Stimulated activated naive CD8-positive, alpha-beta T cell treated with anti-CD3 and anti-CD28 coated beads, Interleukin-15, Interleukin-2, amounts not matched to agents 100 U/mL and 50 U/mL, for 24 hours (primary cell): ENCODE results near the gene ZW10.
A peak's percentile ranks its signal among the peaks of the same experiment; 100 is the strongest.

Source experiments
- ATAC-seq: fragments of 150-1000 bp; cut with Tn5 transposase; one replicate; pipeline ENCODE4 v1.10.0; 2021
- DNase-seq: peaks from one replicate; pipeline ENCODE4 v3.0.0; 2021

The ZW10 gene

DNA sequence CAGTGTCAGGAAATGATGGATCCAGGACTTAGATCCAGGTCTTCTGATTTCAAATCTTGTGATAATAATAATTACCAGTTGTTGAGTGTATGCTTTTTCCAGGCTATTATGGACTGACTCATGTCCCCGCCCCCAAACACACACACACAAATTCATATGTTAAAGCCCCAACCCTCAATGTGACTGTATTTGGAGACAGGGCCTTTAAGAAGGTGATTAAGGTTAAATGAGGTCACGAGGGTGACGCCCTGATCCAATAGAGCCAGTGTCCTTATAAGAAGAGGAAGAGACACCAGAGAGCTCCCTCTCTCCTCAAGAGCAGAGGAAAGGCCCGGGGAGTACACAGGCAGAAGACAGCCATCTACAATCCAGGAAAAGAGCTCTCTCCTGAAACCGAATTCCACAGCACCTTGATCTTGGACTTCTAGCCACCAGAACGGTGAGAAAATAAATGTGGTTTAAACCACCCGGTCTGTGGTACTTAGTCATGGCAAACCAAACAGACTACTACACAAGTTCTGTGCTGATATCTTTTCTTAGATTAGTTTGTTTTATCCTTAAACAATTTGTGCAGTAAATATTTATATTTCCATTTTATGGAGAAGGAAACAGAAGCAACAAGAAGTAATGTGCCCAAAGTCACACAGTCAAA, 75.6 kb downstream of the ZW10 start:
- no peak for DNase-seq
- ATAC-seq, result no peak

DNA sequence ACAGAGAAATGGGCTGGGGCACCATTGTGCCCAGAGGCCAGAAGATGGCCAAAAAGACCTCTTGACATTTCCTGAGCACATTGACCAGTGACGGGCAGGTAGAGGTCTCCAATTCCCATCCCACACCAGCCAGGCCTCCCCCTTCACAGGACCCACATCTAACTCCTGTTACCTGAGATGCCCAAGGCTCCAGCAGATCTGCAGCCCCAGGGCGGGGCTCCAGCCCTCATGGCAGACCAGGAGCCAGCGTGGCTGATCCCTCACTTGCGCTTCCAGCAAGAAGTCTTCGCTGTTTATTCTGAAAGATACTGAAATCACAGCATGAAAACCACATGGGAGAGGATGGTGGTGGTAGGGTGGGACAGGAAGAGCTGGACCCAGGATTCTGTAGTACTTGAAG, 76.4 kb downstream of the ZW10 start:
- no peak for DNase-seq
- ATAC-seq, result no peak

DNA sequence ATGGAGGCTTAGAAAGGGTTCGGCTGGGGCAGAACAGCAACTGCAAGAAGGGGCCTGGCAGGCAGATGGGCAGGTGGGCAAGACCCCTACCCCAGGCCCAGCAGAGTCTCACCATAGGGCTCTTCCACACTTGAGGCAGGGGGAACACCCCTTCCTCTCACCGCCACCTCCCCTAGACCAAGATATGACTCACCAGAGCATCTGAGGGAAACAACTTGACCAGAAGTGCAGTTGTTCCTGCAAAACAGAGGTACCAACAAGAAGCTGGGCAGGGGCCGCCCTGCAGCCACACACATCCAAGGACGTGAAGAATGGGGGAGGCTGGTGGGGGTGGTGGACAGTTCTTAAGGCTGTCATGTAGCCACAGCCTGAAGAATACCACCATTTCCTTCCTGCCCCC, 78.3 kb downstream of the ZW10 start:
- ATAC-seq (no peak), DNase-seq (no peak)

DNA sequence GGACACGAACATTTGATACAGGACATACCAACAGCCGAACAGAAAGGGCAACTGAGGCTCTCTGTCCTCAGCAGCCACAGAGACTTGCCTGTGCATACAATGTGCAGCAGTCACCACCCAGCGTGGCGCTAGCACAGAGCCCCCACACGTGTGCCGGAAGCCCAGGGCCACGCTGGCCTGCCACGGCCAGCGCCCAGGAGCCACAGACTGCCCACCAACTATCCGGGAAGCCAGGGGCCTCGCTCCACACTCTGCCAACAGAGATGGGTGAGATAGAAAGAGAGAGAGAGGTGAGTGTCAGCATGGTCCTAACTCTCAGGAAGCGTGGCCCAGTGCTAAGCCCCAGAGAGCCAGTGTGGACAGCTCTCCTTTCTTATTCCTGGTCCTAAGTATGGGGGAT, 79.1 kb downstream of the ZW10 start:
- ATAC-seq (no peak), DNase-seq (no peak)

DNA sequence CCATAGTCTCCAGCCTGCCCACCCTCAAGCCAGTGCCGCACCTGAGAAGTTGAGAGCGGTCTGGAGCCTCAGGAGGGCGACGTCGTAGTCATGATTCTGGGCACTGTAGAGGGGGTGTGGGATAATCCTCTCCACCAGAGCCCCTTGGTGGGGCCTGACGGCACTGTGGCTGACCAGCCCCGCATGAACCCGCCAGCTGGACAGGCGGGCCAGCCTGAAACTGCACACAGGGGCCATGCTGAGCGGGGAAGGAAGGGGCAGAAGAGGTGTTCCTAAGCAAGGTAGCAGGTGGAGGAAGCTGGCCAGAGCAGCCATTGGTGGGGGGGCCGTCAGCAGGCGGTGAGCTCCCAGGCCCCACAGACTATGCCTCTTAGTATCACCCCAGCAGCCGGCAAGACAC, 80.5 kb downstream of the ZW10 start:
- no peak for DNase-seq
- ATAC-seq, result no peak

DNA sequence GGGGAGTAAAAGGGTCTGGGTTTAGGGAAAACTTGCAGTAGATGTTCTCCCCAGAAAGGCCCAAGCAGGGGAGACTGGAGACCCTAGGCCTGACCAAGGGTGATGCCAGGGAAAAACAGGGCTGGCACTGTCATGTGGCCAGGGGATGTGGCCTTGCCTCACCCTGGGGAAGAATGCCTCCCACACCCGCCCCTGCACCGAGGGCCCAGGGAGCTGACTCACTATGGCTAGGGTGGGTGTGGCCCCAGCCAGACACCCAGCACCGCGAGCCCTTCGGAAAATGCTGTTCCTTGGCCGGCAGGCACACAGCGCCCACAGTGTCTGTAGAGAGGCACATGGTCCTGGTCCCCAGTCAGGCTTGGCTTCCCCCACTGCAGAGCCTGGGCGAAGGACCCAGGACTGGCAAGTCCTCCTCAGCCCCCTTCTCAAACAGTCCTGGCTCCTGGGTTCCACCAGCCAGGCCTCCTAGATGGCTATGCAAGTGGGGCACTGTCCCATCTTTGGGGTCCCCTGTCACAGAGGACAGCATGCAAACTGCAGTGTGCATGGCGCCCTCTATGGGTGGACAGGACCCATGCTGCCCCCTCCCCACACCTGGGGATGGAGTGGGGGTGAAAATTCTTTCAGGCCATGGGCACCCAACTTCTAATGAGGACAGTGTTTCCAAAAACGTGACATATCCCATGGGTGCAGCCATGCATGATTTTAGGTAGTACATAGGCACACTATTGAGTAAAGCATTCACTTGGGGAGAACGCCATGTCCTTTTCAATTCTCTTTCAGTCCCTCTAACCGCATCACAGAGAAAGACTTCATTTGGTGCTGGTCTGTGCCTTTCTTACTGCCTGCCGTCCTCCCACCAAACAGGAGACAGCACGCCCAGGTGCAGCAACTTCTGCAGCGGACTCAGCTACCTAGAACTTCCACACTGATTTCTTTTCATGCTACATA, 82.6 kb downstream of the ZW10 start:
- peak; percentile 36 for DNase-seq
- ATAC-seq, result no peak

DNA sequence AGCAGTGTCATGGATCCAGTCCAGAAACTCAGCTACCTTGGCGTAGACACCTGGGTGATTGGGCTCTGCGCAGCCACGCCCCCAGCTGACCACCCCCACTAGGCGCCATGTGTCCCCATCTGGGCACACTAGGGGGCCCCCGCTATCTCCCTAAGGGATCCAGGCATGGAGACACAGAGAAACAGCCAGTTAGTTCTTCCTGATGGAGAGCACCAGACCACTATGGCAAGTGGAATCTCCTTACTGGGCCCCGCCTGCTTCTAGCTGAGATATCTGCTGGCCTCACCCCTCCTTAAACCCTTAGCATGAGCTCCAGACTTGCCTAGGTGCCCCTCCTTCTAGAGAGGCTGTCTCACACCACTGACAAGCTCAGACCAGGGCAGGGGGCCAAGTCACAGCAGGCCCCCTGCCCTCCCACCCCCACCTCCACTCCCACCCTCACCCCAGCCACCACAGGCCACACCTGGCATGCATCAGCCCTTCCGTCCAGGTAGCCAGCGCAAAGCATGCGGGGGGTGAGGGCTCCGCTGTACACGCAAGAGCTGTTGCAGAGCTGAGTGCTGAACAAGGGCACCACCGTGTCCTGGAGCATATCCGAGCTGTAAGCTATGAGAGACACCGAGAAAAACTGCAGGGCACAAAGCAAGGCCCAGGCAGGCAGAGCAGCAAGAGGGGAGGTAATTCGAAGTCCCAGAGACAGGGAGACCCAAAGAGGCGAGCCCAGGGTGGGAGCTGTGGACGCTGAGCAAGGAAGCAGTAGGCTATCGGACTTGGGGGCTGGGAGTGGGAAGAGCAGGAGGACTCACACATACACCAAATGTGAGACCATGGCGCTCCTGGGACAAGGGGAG, 83.5 kb downstream of the ZW10 start:
- ATAC-seq, result no peak
- DNase-seq, result no peak

DNA sequence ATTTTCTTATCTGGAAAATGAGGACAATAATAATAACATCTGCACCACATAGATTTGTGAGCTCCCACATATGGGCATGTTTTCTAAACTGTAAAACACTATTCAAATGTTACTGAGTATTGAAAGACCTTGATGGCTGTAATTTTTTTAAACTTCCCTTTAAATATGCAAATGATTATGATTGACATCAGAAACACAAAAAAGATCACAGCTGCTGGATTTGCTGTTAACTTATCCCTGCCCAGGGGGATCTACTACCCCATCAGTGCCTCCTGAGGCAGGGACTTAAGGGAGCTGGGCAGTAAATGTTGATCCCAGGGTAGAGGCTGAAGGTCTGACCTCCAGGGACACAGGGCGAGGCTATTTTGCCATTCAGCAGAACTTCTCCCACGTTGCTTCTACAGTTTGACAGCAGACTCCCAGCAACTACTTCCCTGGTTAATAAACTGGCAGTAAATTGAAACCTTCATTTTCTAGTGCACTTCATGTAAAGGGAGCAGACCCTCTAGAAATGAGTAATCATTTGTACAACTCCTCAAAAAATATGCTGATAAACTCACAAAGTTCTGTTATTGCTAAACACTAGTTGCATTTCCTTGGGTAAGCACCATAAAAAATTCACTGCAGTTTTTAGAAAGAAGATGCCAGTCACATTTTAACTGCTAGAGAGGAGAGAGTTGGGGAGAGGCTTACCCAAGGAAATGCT, 87.7 kb downstream of the ZW10 start:
- no peak for DNase-seq
- ATAC-seq, result no peak

DNA sequence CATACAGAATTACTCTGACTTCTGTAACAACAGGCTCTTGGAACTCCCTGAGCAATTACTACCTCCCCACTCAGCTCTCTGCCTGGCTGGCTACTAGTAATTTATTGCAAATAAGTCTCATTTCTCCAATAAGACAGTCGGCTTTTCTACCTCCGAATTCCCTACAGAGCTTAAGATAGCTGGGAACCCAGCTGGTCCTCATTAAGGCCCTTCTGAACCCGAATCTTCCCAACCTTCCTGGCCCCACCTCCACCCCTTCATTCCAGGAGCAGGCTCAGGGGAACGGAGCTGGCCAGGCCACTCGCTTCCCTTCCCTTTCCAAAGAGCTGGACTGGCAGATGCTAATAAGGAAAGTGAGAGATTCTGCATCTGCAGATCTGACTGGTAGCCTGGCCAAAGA, 89.0 kb downstream of the ZW10 start:
- no peak for DNase-seq
- ATAC-seq, result no peak

DNA sequence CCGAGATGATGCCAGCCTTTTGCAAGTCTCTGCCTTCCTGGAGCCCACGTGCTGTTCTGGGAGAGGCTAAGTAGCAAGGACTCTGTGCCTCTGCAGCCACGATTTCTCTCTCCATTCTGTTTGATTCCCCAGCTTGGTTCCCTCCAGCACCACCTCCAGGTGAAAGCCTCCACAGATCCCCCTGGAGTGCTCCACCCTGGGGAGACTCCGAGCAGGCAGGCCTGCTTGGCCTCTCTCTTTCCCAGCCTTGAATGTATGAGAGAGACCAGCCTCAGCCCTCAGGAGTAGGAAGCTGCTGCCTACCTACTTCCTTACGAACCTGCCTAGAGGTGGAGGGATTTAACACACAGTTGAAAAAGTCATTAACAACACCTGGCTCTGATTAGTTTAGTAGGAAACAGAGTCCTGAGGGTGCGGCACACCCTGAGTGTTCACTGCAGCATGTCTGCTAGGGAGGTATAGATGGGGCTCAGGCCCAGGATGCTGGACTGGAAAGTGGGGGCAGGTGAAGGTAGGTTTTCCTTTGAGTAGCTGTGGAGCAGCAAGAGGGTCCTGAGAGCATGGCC, 89.9 kb downstream of the ZW10 start:
- no peak for ATAC-seq
- no peak for DNase-seq
